IPS-20b (cell line): ENCODE measurements around the gene KLHL12.
"Not testable (repeated sequence)": the region's sequence is repeated elsewhere in the genome, so short reads cannot be mapped to it uniquely, and the experiment has no call there.

ENCODE experiments used
- H3K27ac ChIP-seq: one replicate; pipeline ENCODE4 v1.5.1; 2013; ENCODE audit warnings: low read length
- H3K27me3 ChIP-seq: 2 replicates; pipeline ENCODE4 v1.6.1; 2013; ENCODE audit warnings: mild to moderate bottlenecking, low read length, inconsistent platforms; ENCODE audit not compliant: insufficient read depth
- H3K36me3 ChIP-seq: 2 replicates; pipeline ENCODE4 v1.6.1; 2013; ENCODE audit warnings: low read depth, mild to moderate bottlenecking, inconsistent platforms, low read length, moderate library complexity; ENCODE audit not compliant: insufficient read depth
- H3K4me1 ChIP-seq: 2 replicates; pipeline ENCODE4 v1.6.1; 2013; ENCODE audit warnings: mild to moderate bottlenecking, control low read depth, inconsistent platforms, low read length, moderate library complexity; ENCODE audit not compliant: insufficient read depth
- H3K4me3 ChIP-seq: 2 replicates; pipeline ENCODE4 v1.5.1; 2013; ENCODE audit warnings: mild to moderate bottlenecking, low read length, inconsistent platforms
- H3K9ac ChIP-seq: 2 replicates; pipeline ENCODE4 v1.6.1; 2013; ENCODE audit warnings: low read depth, mild to moderate bottlenecking, inconsistent platforms, low read length, moderate library complexity
- H3K9me3 ChIP-seq: 2 replicates; pipeline ENCODE4 v1.6.1; 2013; ENCODE audit warnings: mild to moderate bottlenecking, low read depth, low read length, inconsistent platforms; ENCODE audit not compliant: insufficient read depth

Gene KLHL12

GRCh38 chr1:202944438-202944921, 17.4 kb upstream of the KLHL12 start:
- Histone ChIP-seq H3K9me3 (no peaks in the 10 kb centered on the region), H3K36me3 (peaks cover 84% of the 10 kb centered on the region), H3K27me3 (no peaks in the 10 kb centered on the region), H3K4me3 (no peak overlapping the region), H3K27ac (no peak overlapping the region), H3K4me1 (no peaks in the 10 kb centered on the region), H3K9ac (no peak overlapping the region)

DNA sequence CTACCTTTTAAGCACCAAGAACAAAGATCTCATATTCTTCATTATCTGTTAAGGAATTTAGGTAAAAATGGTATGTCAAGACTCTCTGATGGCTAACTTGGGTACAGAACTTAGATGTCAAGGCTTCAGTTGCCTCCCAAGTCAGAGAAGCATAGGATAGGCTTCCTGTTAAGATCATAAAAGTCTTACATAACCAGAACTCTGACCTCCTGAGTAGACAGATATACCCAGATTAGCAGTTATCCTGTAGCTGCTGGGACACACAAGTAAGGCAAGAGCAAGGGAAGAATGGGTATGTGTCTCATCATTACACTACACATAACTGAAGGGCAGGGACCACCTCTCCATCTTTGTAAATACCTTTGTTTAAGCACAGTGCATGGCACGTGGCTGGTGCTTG, 15.4 kb upstream of the KLHL12 start:
- Histone ChIP-seq H3K4me3 (no peak overlapping the region), H3K9me3 (no peaks in the 10 kb centered on the region), H3K27me3 (no peaks in the 10 kb centered on the region), H3K27ac (no peak overlapping the region), H3K9ac (no peak overlapping the region), H3K4me1 (no peaks in the 10 kb centered on the region), H3K36me3 (peaks cover 66% of the 10 kb centered on the region)

DNA sequence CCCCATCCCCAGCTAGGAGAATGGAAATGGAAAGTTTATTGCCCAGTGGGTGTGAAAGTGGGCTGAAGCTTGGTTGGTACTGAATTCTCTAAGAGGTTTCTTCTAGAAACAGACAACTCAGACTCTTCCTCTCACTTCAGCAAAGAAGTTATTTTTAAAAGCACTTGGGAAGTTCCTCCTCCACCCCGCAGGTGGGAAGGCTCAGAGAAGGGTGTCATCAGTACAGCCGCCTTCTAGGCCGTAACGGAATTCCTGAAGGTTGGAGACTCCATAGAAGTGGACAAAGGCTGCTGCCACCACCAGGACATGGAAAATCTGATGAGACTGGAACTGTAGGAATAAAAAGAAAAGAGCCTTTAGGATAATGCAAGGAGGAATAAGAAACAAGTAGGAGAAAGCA, 14.3 kb upstream of the KLHL12 start:
- Histone ChIP-seq H3K27me3 (no peaks in the 10 kb centered on the region), H3K9ac (no peak overlapping the region), H3K27ac (no peak overlapping the region), H3K36me3 (peaks cover 62% of the 10 kb centered on the region), H3K9me3 (no peaks in the 10 kb centered on the region), H3K4me1 (no peaks in the 10 kb centered on the region), H3K4me3 (no peak overlapping the region)

DNA sequence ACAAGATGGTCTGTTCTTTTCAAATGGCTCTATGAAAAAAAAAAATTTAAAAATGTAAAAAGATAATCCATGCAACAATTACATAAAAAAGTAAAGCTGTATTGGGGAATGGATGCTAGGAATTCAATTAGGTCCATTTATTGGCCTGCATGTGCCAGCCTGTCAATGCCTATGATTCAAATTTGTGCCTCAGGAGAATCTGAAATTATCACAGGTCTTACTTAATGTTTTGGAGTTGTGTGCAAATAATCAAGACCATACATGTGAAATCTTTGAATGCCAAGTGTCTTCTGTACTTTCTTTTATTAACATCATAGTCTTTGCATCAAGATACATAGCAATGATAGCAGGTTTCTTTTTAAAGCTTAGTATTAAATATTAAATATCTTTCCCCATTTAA, 13.5 kb upstream of the KLHL12 start:
- Histone ChIP-seq H3K36me3 (peaks cover 54% of the 10 kb centered on the region), H3K27me3 (no peaks in the 10 kb centered on the region), H3K4me3 (no peak overlapping the region), H3K4me1 (no peaks in the 10 kb centered on the region), H3K9me3 (no peaks in the 10 kb centered on the region), H3K9ac (no peak overlapping the region), H3K27ac (no peak overlapping the region)

GRCh38 chr1:202938287-202938925, 11.4 kb upstream of the KLHL12 start:
- Histone ChIP-seq H3K4me1 (no peaks in the 10 kb centered on the region), H3K27ac (no peak overlapping the region), H3K27me3 (no peaks in the 10 kb centered on the region), H3K36me3 (peaks cover 32% of the 10 kb centered on the region), H3K9ac (no peak overlapping the region), H3K9me3 (no peaks in the 10 kb centered on the region), H3K4me3 (no peak overlapping the region)

GRCh38 chr1:202936409-202936808, 9.4 kb upstream of the KLHL12 start:
- H3K27me3 ChIP-seq, H3K9ac ChIP-seq, H3K27ac ChIP-seq, H3K4me1 ChIP-seq, H3K9me3 ChIP-seq, H3K4me3 ChIP-seq: not testable (repeated sequence)
- H3K36me3 ChIP-seq, result peaks cover 13% of the 10 kb centered on the region

- no peaks in the 10 kb centered on the region for H3K4me1 ChIP-seq
Observed at GRCh38 chr1:202935844-202936243, 8.8 kb upstream of the KLHL12 start.

DNA sequence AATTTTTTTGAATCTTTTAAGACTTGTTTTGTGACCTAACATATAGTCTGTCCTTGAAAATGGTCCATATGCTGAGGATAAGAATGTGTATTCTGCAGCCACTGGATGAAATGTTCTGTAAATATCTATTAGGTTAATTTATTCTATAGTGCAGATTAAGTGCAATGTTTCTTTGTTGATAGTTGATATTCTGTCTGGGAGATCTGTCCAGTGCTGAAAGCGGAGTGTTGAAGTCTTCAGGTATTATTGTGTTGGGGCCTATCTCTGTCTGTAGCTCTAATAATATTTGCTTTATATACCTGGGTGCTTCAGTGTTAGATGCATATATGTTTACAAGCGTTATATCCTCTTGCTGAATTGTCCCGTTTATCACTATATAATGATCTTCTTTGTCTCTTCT, 7.7 kb upstream of the KLHL12 start:
- Histone ChIP-seq H3K9me3 (peaks cover 6% of the 10 kb centered on the region; the same call in 1 of the 2 replicates), H3K36me3 (no peaks in the 10 kb centered on the region), H3K27ac (no peak overlapping the region), H3K9ac (no peak overlapping the region), H3K27me3 (no peaks in the 10 kb centered on the region), H3K4me1 (no peaks in the 10 kb centered on the region), H3K4me3 (no peak overlapping the region)

More at GRCh38 chr1:202935844-202936243, 8.8 kb upstream of the KLHL12 start:
- H3K27me3 ChIP-seq, result no peaks in the 10 kb centered on the region
- H3K36me3 ChIP-seq, result peaks cover 8% of the 10 kb centered on the region
- H3K9me3 ChIP-seq, result peaks cover 6% of the 10 kb centered on the region; the same call in 1 of the 2 replicates
- H3K27ac ChIP-seq, result no peak overlapping the region
- H3K9ac ChIP-seq, result no peak overlapping the region
- no peak overlapping the region for H3K4me3 ChIP-seq

DNA sequence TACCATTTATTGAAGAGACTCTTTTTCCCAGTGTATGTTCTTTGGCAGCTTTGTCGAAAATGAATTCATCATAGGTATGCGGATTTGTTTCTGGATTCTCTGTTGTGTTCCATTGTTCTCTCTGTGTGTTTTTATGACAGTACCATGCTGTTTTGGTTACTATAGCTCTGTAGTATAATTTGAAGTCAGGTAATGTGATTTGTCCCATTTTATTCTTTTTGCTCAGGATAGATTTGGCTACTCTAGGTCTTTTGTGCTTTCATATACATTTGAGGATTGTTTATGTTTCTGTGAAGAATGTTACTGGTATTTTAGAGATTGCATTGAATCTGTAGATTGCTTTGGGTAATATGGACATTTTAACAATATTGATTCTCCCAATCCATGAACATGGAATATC, 5.4 kb upstream of the KLHL12 start:
- H3K9ac ChIP-seq, result no peak overlapping the region
- H3K4me1 ChIP-seq, result no peaks in the 10 kb centered on the region
- no peaks in the 10 kb centered on the region for H3K36me3 ChIP-seq
- no peak overlapping the region for H3K27ac ChIP-seq
- H3K27me3 ChIP-seq, result no peaks in the 10 kb centered on the region
- H3K9me3 ChIP-seq, result peaks cover 6% of the 10 kb centered on the region; the same call in 1 of the 2 replicates
- H3K4me3 ChIP-seq, result no peak overlapping the region

- Histone ChIP-seq H3K27ac (no peak overlapping the region), H3K4me3 (no peak overlapping the region)
Observed at GRCh38 chr1:202923533-202923932, 3.5 kb downstream of the KLHL12 start.

GRCh38 chr1:202919615-202920014, 7.4 kb downstream of the KLHL12 start:
- H3K27me3 ChIP-seq, result no peaks in the 10 kb centered on the region
- no peaks in the 10 kb centered on the region for H3K9me3 ChIP-seq
- H3K4me1 ChIP-seq, result no peaks in the 10 kb centered on the region
- H3K36me3 ChIP-seq, result peaks cover 75% of the 10 kb centered on the region
- no peak overlapping the region for H3K4me3 ChIP-seq
- H3K27ac ChIP-seq, result no peak overlapping the region
- no peak overlapping the region for H3K9ac ChIP-seq

More at GRCh38 chr1:202923533-202923932, 3.5 kb downstream of the KLHL12 start:
- Histone ChIP-seq H3K27me3 (no peaks in the 10 kb centered on the region), H3K36me3 (peaks cover 41% of the 10 kb centered on the region), H3K9me3 (no peaks in the 10 kb centered on the region), H3K9ac (no peak overlapping the region), H3K4me1 (no peaks in the 10 kb centered on the region)

DNA sequence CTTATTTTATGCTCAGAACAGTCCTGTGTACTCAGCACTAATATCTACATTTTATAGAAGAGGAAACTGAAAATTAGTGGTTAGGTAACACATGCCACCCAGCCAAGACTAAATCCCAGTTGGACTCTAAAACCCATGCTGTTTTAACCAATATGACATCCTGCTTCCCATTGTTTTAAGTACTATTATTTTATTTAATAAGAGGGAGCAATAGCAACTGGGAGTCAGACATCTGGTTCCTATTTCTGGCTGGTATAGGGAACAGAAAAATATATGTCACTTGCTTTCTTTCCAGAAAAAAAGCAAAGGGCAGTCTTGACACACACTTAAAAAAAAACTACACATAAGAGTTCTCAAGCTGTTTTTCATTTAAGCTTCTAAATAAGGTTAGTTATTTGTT, 11.9 kb downstream of the KLHL12 start:
- Histone ChIP-seq H3K27ac (no peak overlapping the region), H3K4me1 (no peaks in the 10 kb centered on the region), H3K9ac (no peak overlapping the region), H3K27me3 (no peaks in the 10 kb centered on the region), H3K36me3 (peaks cover 95% of the 10 kb centered on the region), H3K9me3 (no peaks in the 10 kb centered on the region), H3K4me3 (no peak overlapping the region)
